ENCODE data around the gene SELENOK.

The SELENOK gene

GRCh38 chr3:53841296-53841695 is 50.4 kb downstream of the SELENOK start:
- DNase-seq = no peak

GRCh38 chr3:53837331-53837730 is 54.3 kb downstream of the SELENOK start:
- DNase-seq = no peak

GRCh38 chr3:53836084-53836872 is 55.4 kb downstream of the SELENOK start:
- DNase-seq = no peak

- no peak for DNase-seq
Measured at GRCh38 chr3:53835257-53835656, 56.4 kb downstream of the SELENOK start.

GRCh38 chr3:53834429-53835095 is 57.1 kb downstream of the SELENOK start:
- DNase-seq = no peak
